Brain microvascular endothelial cell (primary cell): ENCODE results near the gene NDOR1.

Experiments
- DNase-seq: peaks from one replicate; pipeline ENCODE4 v3.0.0-alpha.2; 2020
- H3K27ac ChIP-seq: fragments of 250-450 bp; sonication (Bioruptor Pico); 2 replicates; pipeline ENCODE4 v1.5.1; 2020; ENCODE audit warnings: mild to moderate bottlenecking, moderate library complexity
- H3K27me3 ChIP-seq: fragments of 250-450 bp; sonication (Bioruptor Pico); replicated peaks from 2 replicates; pipeline ENCODE4 v1.5.1; 2020; ENCODE audit warnings: mild to moderate bottlenecking
- H3K36me3 ChIP-seq: fragments of 250-450 bp; sonication (Bioruptor Pico); replicated peaks from 2 replicates; pipeline ENCODE4 v1.5.1; 2020; ENCODE audit warnings: mild to moderate bottlenecking
- H3K4me3 ChIP-seq: 2 replicates; pipeline ENCODE4 v1.5.1; 2011; ENCODE audit warnings: low read depth, mild to moderate bottlenecking, control low read depth, low read length, moderate library complexity
- CTCF ChIP-seq: IDR thresholded peaks from 2 replicates; pipeline ENCODE4 v1.5.1; 2011; ENCODE audit warnings: low read depth, mild to moderate bottlenecking, moderate library complexity, low read length, control low read depth, inconsistent platforms; ENCODE audit errors: missing control alignments
- in situ Hi-C: cut with HindIII; loops from 2 replicates; pipeline ENCODE4 v1.10.0; 2017; ENCODE audit warnings: low sequenced_read_pairs, low pct_ligation_motif_present

NDOR1 gene

GRCh38 chr9:137185921-137186320 is 19.6 kb upstream of the NDOR1 start:
- in situ Hi-C loops: no loop called here
- DNase-seq: no peak
- peaks cover 28% of the 10 kb centered on the region for H3K36me3 ChIP-seq

DNA sequence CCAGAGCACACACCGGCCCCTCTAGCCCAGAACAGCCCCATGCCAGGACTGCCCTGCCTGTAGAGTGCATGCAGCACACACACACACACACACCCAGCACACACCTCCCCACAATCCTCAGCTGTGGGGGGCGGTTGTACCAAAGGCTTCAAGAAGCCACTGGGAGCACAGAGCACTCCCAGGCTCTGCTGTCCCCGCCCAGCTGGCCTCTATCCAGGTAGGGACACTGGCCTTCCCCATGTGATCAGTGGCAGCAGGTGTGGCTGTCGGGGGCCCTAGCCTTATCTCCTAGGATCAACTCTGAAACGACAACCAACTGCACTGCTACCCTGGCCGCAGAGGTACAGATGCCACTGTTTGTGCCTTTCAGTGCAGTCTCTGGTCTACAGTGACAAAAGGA is 19.1 kb upstream of the NDOR1 start:
- Histone ChIP-seq H3K27me3 (no peaks in the 10 kb centered on the region), H3K36me3 (peaks cover 26% of the 10 kb centered on the region), H3K4me3 (no peak overlapping the region), H3K27ac (no peak overlapping the region)
- no peak for TF ChIP-seq CTCF
- in situ Hi-C loops: no loop called here
- DNase-seq: no peak

More at GRCh38 chr9:137185921-137186320, 19.6 kb upstream of the NDOR1 start:
- Histone ChIP-seq H3K4me3 (no peak overlapping the region), H3K27ac (no peak overlapping the region), H3K27me3 (no peaks in the 10 kb centered on the region)
- TF ChIP-seq CTCF: no peak

DNA sequence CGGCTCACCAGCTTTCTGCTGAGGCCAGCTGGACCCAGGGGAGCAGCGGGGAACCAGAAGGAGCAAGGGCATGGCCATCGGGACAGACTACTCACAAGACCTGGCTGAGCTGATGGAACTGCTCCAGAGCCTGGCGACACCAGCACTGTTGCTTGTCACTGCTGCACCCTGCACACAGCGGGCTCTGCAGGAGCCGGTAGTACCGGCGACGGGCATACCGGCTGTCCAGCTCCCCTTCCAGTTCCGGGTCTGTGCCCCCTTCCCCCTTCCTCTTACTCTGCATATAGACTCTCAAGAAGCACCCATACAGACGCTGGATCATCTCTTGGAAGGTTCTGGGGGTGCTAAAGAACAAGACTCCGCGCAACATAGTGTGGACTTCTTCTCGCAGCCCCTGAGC is 18.1 kb upstream of the NDOR1 start:
- H3K27me3 ChIP-seq: no peaks in the 10 kb centered on the region
- DNase-seq: no peak
- no peak overlapping the region for H3K27ac ChIP-seq
- peaks cover 29% of the 10 kb centered on the region for H3K36me3 ChIP-seq
- in situ Hi-C loops: no loop called here
- no peak for TF ChIP-seq CTCF
- peak overlapping the region; percentile 86 for H3K4me3 ChIP-seq

GRCh38 chr9:137188086-137188489 is 17.4 kb upstream of the NDOR1 start:
- no peak for TF ChIP-seq CTCF

DNA sequence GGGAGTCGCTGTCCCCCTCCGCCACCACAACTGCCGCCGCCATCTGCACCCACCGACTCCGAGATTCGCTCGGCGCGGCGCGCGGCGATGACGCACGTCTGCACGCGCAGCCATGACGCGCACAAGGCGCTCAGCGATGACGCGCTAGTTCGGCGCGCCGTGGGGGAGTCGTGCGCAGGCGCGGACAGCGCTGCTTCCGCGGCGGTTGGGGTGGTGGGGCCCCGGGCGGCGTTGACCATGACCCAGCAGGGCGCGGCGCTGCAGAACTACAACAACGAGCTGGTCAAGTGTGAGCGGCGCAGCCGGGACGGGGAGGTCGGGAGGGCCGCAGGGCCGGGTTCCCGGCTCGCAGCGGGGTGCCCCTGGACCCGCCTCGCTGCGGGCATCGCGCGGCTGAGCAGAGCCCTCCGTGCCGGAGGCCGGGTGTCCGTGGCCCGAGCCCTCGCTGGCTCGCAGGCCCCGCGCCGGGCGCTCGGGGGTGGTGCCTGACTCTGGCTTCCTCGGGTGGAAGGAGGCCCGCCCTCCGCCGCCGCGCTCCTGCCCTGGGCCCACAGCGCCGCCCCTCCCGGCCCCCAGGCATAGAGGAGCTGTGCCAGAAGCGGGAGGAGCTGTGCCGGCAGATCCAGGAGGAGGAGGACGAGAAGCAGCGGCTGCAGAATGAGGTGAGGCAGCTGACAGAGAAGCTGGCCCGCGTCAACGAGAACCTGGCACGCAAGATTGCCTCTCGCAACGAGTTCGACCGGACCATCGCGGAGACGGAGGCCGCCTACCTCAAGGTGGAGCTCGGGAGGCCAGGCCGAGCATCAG is 16.8 kb upstream of the NDOR1 start, which contains the start of the genes ANAPC2 and SSNA1:
ANAPC2 (minus strand) TSS at position 71 of the 807 bp plus-strand sequence; CDS start at position 43, 28 bp downstream.
SSNA1 (plus strand) TSS at position 187 of the 807 bp plus-strand sequence; CDS start at position 238, 51 bp downstream.
- Histone ChIP-seq H3K36me3 (peaks cover 16% of the 10 kb centered on the region), H3K27me3 (no peaks in the 10 kb centered on the region), H3K4me3 (peak within 1 kb of the TSS; percentile 86), H3K27ac (peak within 1 kb of the TSS; percentile 98)
- peak; percentile 77 for DNase-seq
- in situ Hi-C loops: no loop called here
- TF ChIP-seq CTCF: peak; percentile 71

More at GRCh38 chr9:137188086-137188489, 17.4 kb upstream of the NDOR1 start:
- Histone ChIP-seq H3K27me3 (no peaks in the 10 kb centered on the region), H3K36me3 (peaks cover 22% of the 10 kb centered on the region), H3K27ac (peak overlapping the region; percentile 98), H3K4me3 (peak overlapping the region; percentile 86)
- no peak for DNase-seq
- in situ Hi-C loops: no loop called here
